IgD-negative memory B cell (primary cell): ENCODE measurements around the gene CRKL. TPM values are rescaled to one million over a fixed set of nuclear protein-coding genes. Genes with fewer than 3 reads are reported as not detected.
A peak's percentile ranks its signal among the peaks of the same experiment; 100 is the strongest.

Experiments
- H3K27ac Mint-ChIP-seq, 3 donors: one replicate each; pipeline ENCODE4 v1.8.0; 2020 to 2022; ENCODE audit warnings: mild to moderate bottlenecking in 3 of 3, mixed read lengths in 3 of 3, moderate library complexity in 1 of 3
- H3K27me3 Mint-ChIP-seq: one replicate; pipeline ENCODE4 v1.8.0; 2021; ENCODE audit warnings: mixed read lengths
- H3K36me3 Mint-ChIP-seq: one replicate; pipeline ENCODE4 v1.8.0; 2020; ENCODE audit warnings: mild to moderate bottlenecking, mixed read lengths
- H3K4me1 Mint-ChIP-seq, 3 donors: one replicate each; pipeline ENCODE4 v1.8.0; 2020 to 2022; ENCODE audit warnings: mixed read lengths in 3 of 3, mild to moderate bottlenecking in 1 of 3
- H3K4me3 Mint-ChIP-seq, 4 donors: one replicate each; pipeline ENCODE4 v1.8.0; 2020 to 2022; ENCODE audit warnings: mild to moderate bottlenecking in 4 of 4, mixed read lengths in 4 of 4, moderate library complexity in 3 of 4
- H3K9me3 Mint-ChIP-seq, 3 donors: one replicate each; pipeline ENCODE4 v1.8.0; 2020 to 2021; ENCODE audit warnings: mixed read lengths in 3 of 3, mild to moderate bottlenecking in 1 of 3
- polyA plus RNA-seq: library from polyadenylated mRNA; unstranded; fragments of 300-500 nt; fragmentation: Illumina TruSeq; gene quantifications from one replicate; pipeline ENCODE4 v1.2.3, GENCODE V29; 2021

Gene CRKL
- 47.2 TPM for polyA plus RNA-seq

GRCh38 chr22:20916916-20917810 is at the start of gene CRKL:
Gene CRKL (plus strand): TSS chr22:20917407. CDS start chr22:20917935, 528 bp downstream.
- peak within 1 kb of the TSS; percentile 96 to 99 (median 97) for H3K4me3 Mint-ChIP-seq
- no peaks in the 10 kb centered on the region for H3K9me3 Mint-ChIP-seq
- peaks cover 23 to 38% (median 26%) of the 10 kb centered on the region in 3 donors for H3K4me1 Mint-ChIP-seq
- peak within 1 kb of the TSS; percentile 84 to 94 (median 91) for H3K27ac Mint-ChIP-seq
- H3K27me3 Mint-ChIP-seq = no peaks in the 10 kb centered on the region
- H3K36me3 Mint-ChIP-seq = peaks cover 2% of the 10 kb centered on the region

GRCh38 chr22:20868025-20868962 is 48.9 kb upstream of the CRKL start:
- no peaks in the 10 kb centered on the region for H3K27me3 Mint-ChIP-seq
- H3K4me3 Mint-ChIP-seq = no peak overlapping the region
- H3K36me3 Mint-ChIP-seq = peaks cover 11% of the 10 kb centered on the region
- H3K9me3 Mint-ChIP-seq = peaks cover 0 to 2% (median 0%) of the 10 kb centered on the region in 3 donors
- no peak overlapping the region for H3K27ac Mint-ChIP-seq
- H3K4me1 Mint-ChIP-seq = peaks cover 1 to 5% (median 4%) of the 10 kb centered on the region in 3 donors

GRCh38 chr22:20869234-20869633 is 48.0 kb upstream of the CRKL start:
- H3K9me3 Mint-ChIP-seq = peaks cover 0 to 2% (median 0%) of the 10 kb centered on the region in 3 donors
- no peak overlapping the region for H3K27ac Mint-ChIP-seq
- H3K4me3 Mint-ChIP-seq = no peak overlapping the region
- H3K4me1 Mint-ChIP-seq = peaks cover 0 to 1% (median 0%) of the 10 kb centered on the region in 3 donors
- no peaks in the 10 kb centered on the region for H3K27me3 Mint-ChIP-seq
- H3K36me3 Mint-ChIP-seq = peaks cover 7% of the 10 kb centered on the region

GRCh38 chr22:20873214-20873613 is 44.0 kb upstream of the CRKL start:
- Mint-ChIP-seq H3K36me3 (peaks cover 8% of the 10 kb centered on the region), H3K27me3 (no peaks in the 10 kb centered on the region), H3K4me3 (no peak overlapping the region), H3K4me1 (peaks cover 0 to 1% (median 0%) of the 10 kb centered on the region in 3 donors), H3K27ac (no peak overlapping the region), H3K9me3 (peaks cover 0 to 2% (median 0%) of the 10 kb centered on the region in 3 donors)

GRCh38 chr22:20875296-20875695 is 41.9 kb upstream of the CRKL start:
- H3K4me1 Mint-ChIP-seq = no peaks in the 10 kb centered on the region
- H3K36me3 Mint-ChIP-seq = peaks cover 4% of the 10 kb centered on the region
- no peak overlapping the region for H3K4me3 Mint-ChIP-seq
- H3K9me3 Mint-ChIP-seq = no peaks in the 10 kb centered on the region
- no peak overlapping the region for H3K27ac Mint-ChIP-seq
- no peaks in the 10 kb centered on the region for H3K27me3 Mint-ChIP-seq

- H3K9me3 Mint-ChIP-seq = no peaks in the 10 kb centered on the region
- peaks cover 6% of the 10 kb centered on the region for H3K36me3 Mint-ChIP-seq
- no peak overlapping the region for H3K4me3 Mint-ChIP-seq
- H3K27me3 Mint-ChIP-seq = no peaks in the 10 kb centered on the region
- no peak overlapping the region for H3K27ac Mint-ChIP-seq
- no peaks in the 10 kb centered on the region for H3K4me1 Mint-ChIP-seq
Observed at GRCh38 chr22:20877715-20878114, 39.5 kb upstream of the CRKL start.

GRCh38 chr22:20881231-20881630 is 36.0 kb upstream of the CRKL start:
- Mint-ChIP-seq H3K27me3 (no peaks in the 10 kb centered on the region), H3K36me3 (peaks cover 3% of the 10 kb centered on the region), H3K4me1 (no peaks in the 10 kb centered on the region), H3K4me3 (no peak overlapping the region), H3K27ac (no peak overlapping the region), H3K9me3 (no peaks in the 10 kb centered on the region)

- Mint-ChIP-seq H3K36me3 (peaks cover 3% of the 10 kb centered on the region), H3K9me3 (no peaks in the 10 kb centered on the region), H3K27me3 (no peaks in the 10 kb centered on the region), H3K4me3 (no peak overlapping the region), H3K4me1 (no peaks in the 10 kb centered on the region), H3K27ac (no peak overlapping the region)
Observed at GRCh38 chr22:20881869-20882815, 35.1 kb upstream of the CRKL start.

- Mint-ChIP-seq H3K27me3 (no peaks in the 10 kb centered on the region), H3K4me1 (no peaks in the 10 kb centered on the region), H3K9me3 (no peaks in the 10 kb centered on the region), H3K36me3 (peaks cover 3% of the 10 kb centered on the region), H3K27ac (peak overlapping the region in 1 of 3 donors; percentile 6), H3K4me3 (no peak overlapping the region)
Observed at GRCh38 chr22:20882855-20883254, 34.4 kb upstream of the CRKL start.

- H3K4me3 Mint-ChIP-seq = no peak overlapping the region
- H3K36me3 Mint-ChIP-seq = peaks cover 6% of the 10 kb centered on the region
- no peaks in the 10 kb centered on the region for H3K4me1 Mint-ChIP-seq
- H3K27me3 Mint-ChIP-seq = no peaks in the 10 kb centered on the region
- H3K27ac Mint-ChIP-seq = no peak overlapping the region
- no peaks in the 10 kb centered on the region for H3K9me3 Mint-ChIP-seq
Observed at GRCh38 chr22:20884454-20884853, 32.8 kb upstream of the CRKL start.

GRCh38 chr22:20885017-20885556 is 32.1 kb upstream of the CRKL start:
- Mint-ChIP-seq H3K4me3 (no peak overlapping the region), H3K27ac (no peak overlapping the region), H3K9me3 (no peaks in the 10 kb centered on the region), H3K4me1 (no peaks in the 10 kb centered on the region), H3K27me3 (no peaks in the 10 kb centered on the region), H3K36me3 (peaks cover 10% of the 10 kb centered on the region)

GRCh38 chr22:20885557-20886323 is 31.5 kb upstream of the CRKL start:
- Mint-ChIP-seq H3K27me3 (no peaks in the 10 kb centered on the region), H3K27ac (no peak overlapping the region), H3K4me3 (no peak overlapping the region), H3K36me3 (peaks cover 8% of the 10 kb centered on the region), H3K9me3 (no peaks in the 10 kb centered on the region), H3K4me1 (no peaks in the 10 kb centered on the region)

GRCh38 chr22:20887375-20887774 is 29.8 kb upstream of the CRKL start:
- H3K9me3 Mint-ChIP-seq = no peaks in the 10 kb centered on the region
- H3K27ac Mint-ChIP-seq = peak overlapping the region in 1 of 3 donors; percentile 3
- H3K4me1 Mint-ChIP-seq = no peaks in the 10 kb centered on the region
- H3K4me3 Mint-ChIP-seq = no peak overlapping the region
- H3K27me3 Mint-ChIP-seq = no peaks in the 10 kb centered on the region
- peaks cover 8% of the 10 kb centered on the region for H3K36me3 Mint-ChIP-seq
